C4-2B (cell line): ENCODE results near the gene KCNMA1.

Experiments
- ZFX ChIP-seq: fragments of 450-650 bp; IDR thresholded peaks from 2 replicates; pipeline ENCODE4 v1.6.1; 2017
- TF ChIP-seq, protein P1 (sequence below): fragments of 450-650 bp; conservative IDR thresholded peaks from 2 replicates; pipeline ENCODE4 v1.5.1; 2017; ENCODE audit warnings: mild to moderate bottlenecking

DNA sequence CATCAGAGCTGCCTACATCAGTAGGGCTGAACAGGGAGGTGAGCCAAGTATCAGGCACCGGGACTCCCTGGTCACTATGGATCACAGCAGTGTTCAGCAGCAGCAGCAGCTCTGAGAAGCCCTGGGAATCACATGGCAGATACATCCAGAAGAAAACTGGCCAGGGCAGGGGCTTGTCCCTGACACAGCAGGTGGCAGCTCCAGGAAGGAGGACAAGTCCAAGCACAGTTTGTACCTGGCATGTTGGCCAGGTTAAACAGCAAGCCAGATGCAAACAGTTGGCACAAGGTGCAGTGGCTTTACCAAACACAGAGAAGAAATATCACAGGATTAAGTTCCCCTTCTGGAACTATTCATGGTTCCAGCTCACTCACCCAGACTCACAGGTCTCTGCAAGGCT, 139.4 kb downstream of the KCNMA1 start:
- TF ChIP-seq, protein P1, sequence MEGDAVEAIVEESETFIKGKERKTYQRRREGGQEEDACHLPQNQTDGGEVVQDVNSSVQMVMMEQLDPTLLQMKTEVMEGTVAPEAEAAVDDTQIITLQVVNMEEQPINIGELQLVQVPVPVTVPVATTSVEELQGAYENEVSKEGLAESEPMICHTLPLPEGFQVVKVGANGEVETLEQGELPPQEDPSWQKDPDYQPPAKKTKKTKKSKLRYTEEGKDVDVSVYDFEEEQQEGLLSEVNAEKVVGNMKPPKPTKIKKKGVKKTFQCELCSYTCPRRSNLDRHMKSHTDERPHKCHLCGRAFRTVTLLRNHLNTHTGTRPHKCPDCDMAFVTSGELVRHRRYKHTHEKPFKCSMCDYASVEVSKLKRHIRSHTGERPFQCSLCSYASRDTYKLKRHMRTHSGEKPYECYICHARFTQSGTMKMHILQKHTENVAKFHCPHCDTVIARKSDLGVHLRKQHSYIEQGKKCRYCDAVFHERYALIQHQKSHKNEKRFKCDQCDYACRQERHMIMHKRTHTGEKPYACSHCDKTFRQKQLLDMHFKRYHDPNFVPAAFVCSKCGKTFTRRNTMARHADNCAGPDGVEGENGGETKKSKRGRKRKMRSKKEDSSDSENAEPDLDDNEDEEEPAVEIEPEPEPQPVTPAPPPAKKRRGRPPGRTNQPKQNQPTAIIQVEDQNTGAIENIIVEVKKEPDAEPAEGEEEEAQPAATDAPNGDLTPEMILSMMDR: no peak
- no peak for TF ChIP-seq ZFX
